Thoracic aorta (tissue), 2 donors: Measurements from ENCODE around the gene TBC1D8B. TPM values are rescaled to one million over a fixed set of nuclear protein-coding genes. Genes with fewer than 3 reads are reported as not detected.

Experiments used
- ATAC-seq: fragments of 150-250 bp; one replicate; pipeline ENCODE4 v1.8.0; 2017; ENCODE audit warnings: low read depth; ENCODE audit not compliant: insufficient number of reproducible peaks, low FRiP score
- DNase-seq: peaks from one replicate; pipeline ENCODE4 v3.0.0-alpha.2; 2020; ENCODE audit warnings: low spot score
- H3K27ac ChIP-seq, 2 donors: fragments of 200-600 bp; sonication (generic); 1 replicate in 1 of 2; 2 replicates in 1 of 2; pipeline ENCODE4 v1.5.1; 2016; ENCODE audit warnings: mild to moderate bottlenecking in 2 of 2, moderate library complexity in 2 of 2
- H3K27me3 ChIP-seq: fragments of 200-600 bp; sonication (generic); replicated peaks from 2 replicates; pipeline ENCODE4 v1.6.0; 2016; ENCODE audit warnings: mild to moderate bottlenecking; ENCODE audit not compliant: insufficient read depth
- H3K36me3 ChIP-seq: fragments of 200-600 bp; sonication (generic); one replicate; pipeline ENCODE4 v1.5.1; 2016
- H3K4me1 ChIP-seq, 2 donors: fragments of 200-600 bp; sonication (generic); 1 replicate in 1 of 2; 2 replicates in 1 of 2; pipeline versions ENCODE4 v1.5.1 to v1.6.0; 2016; ENCODE audit warnings: low read depth in 2 of 2, mild to moderate bottlenecking in 1 of 2; ENCODE audit not compliant: control insufficient read depth in 1 of 2
- H3K4me3 ChIP-seq: fragments of 200-600 bp; sonication (generic); 2 replicates; pipeline ENCODE4 v1.5.1; 2016; ENCODE audit warnings: mild to moderate bottlenecking
- H3K9me3 ChIP-seq: fragments of 200-600 bp; sonication (generic); 2 replicates; pipeline ENCODE4 v1.5.1; 2016
- CTCF ChIP-seq: fragments of 200-600 bp; sonication (generic); IDR thresholded peaks from one replicate; pipeline ENCODE4 v1.5.1; 2019; ENCODE audit warnings: antibody characterized with exemption
- total RNA-seq, 2 donors: library from RNA; depleted of rRNA; stranded (reverse); fragments of >200 nt; gene quantifications; one replicate each; pipeline versions ENCODE4 v1.1.0 to v1.2.3, GENCODE V29; 2016

Gene TBC1D8B
- total RNA-seq, 2 donors from 2014 or later: 7.9 to 16.9 TPM

- ATAC-seq: no peak
- Histone ChIP-seq H3K4me1 (no peaks in the 10 kb centered on the region), H3K27me3 (no peaks in the 10 kb centered on the region), H3K4me3 (no peak within 1 kb of the TSS), H3K27ac (no peak within 1 kb of the TSS), H3K36me3 (no peaks in the 10 kb centered on the region), H3K9me3 (no peaks in the 10 kb centered on the region)
- no peak for TF ChIP-seq CTCF
- DNase-seq: no peak
Measured at GRCh38 chrX:106903291-106903824, 100.9 kb downstream of the TBC1D8B start, which contains the start of gene RIPPLY1. Gene RIPPLY1 (minus strand): TSS chrX:106903341. CDS start chrX:106903287, 54 bp downstream.

- DNase-seq (no peak), ATAC-seq (no peak)
- Histone ChIP-seq H3K4me3 (no peak overlapping the region), H3K9me3 (no peaks in the 10 kb centered on the region), H3K27me3 (no peaks in the 10 kb centered on the region), H3K36me3 (no peaks in the 10 kb centered on the region), H3K4me1 (no peaks in the 10 kb centered on the region), H3K27ac (no peak overlapping the region)
- TF ChIP-seq CTCF: no peak
Measured at GRCh38 chrX:106903856-106904528, 101.5 kb downstream of the TBC1D8B start.

GRCh38 chrX:106905064-106905708 lies 102.7 kb downstream of the TBC1D8B start:
- DNase-seq: no peak
- Histone ChIP-seq H3K27me3 (no peaks in the 10 kb centered on the region), H3K9me3 (no peaks in the 10 kb centered on the region), H3K36me3 (no peaks in the 10 kb centered on the region), H3K27ac (no peak overlapping the region), H3K4me1 (no peaks in the 10 kb centered on the region), H3K4me3 (no peak overlapping the region)
- ATAC-seq: no peak
- TF ChIP-seq CTCF: no peak

- no peak for ATAC-seq
- Histone ChIP-seq H3K4me3 (no peak overlapping the region), H3K9me3 (no peaks in the 10 kb centered on the region), H3K4me1 (no peaks in the 10 kb centered on the region), H3K36me3 (no peaks in the 10 kb centered on the region), H3K27me3 (no peaks in the 10 kb centered on the region), H3K27ac (no peak overlapping the region)
- DNase-seq: no peak
- TF ChIP-seq CTCF: no peak
Measured at GRCh38 chrX:106906361-106906760, 103.9 kb downstream of the TBC1D8B start.

GRCh38 chrX:106912864-106913263 lies 110.4 kb downstream of the TBC1D8B start:
- no peaks in the 10 kb centered on the region for H3K36me3 ChIP-seq
- H3K27me3 ChIP-seq: no peaks in the 10 kb centered on the region
- DNase-seq (no peak), ATAC-seq (no peak)
- no peaks in the 10 kb centered on the region for H3K4me1 ChIP-seq
- H3K9me3 ChIP-seq: no peaks in the 10 kb centered on the region
- TF ChIP-seq CTCF: no peak
- H3K4me3 ChIP-seq: no peak overlapping the region
- H3K27ac ChIP-seq: no peak overlapping the region
